Esophagus muscularis mucosa (tissue), 4 donors: ENCODE data around the gene SNX11.

Experiments used
- CTCF ChIP-seq, 3 experiments: fragments of 200-600 bp in 2 of 3; fragments of 450-650 bp in 1 of 3; sonication (generic) in 2 of 3; IDR thresholded peaks; one replicate each; pipeline ENCODE4 v1.5.1; 2017 to 2019; ENCODE audit warnings: antibody characterized with exemption in 3 of 3, mild to moderate bottlenecking in 2 of 3, moderate library complexity in 1 of 3
- EP300 ChIP-seq: sonication (generic); formaldehyde crosslinking; IDR thresholded peaks from one replicate; pipeline ENCODE4 v1.6.1; 2017; ENCODE audit warnings: antibody characterized with exemption
- POLR2A ChIP-seq: fragments of 450-650 bp; IDR thresholded peaks from one replicate; pipeline ENCODE4 v1.6.1; 2017; ENCODE audit warnings: antibody characterized with exemption, moderate library complexity, mild to moderate bottlenecking, low read depth
- POLR2AphosphoS5 ChIP-seq, 2 donors: sonication (generic); formaldehyde crosslinking; IDR thresholded peaks; one replicate each; pipeline ENCODE4 v1.6.1; 2017; ENCODE audit warnings: antibody characterized with exemption in 2 of 2

- no peak for TF ChIP-seq CTCF (IDR thresholded peaks at IDR 0.05)
- TF ChIP-seq POLR2A, result no peak
- TF ChIP-seq EP300, result no peak
- no peak for TF ChIP-seq POLR2AphosphoS5 (IDR thresholded peaks at IDR 0.05)
Measured at GRCh38 chr17:48111937-48112241, 4.3 kb downstream of the SNX11 start.
